Ishikawa (cell line): ENCODE measurements around the gene RIC1.

Experiments
- CEBPB ChIP-seq: IDR thresholded peaks from 2 replicates; pipeline ENCODE4 v1.6.1; 2012
- CREB1 ChIP-seq: IDR thresholded peaks from 2 replicates; pipeline ENCODE4 v1.6.1; 2012; ENCODE audit warnings: low read depth
- EGR1 ChIP-seq: IDR thresholded peaks from 2 replicates; pipeline ENCODE4 v1.6.1; 2012
- EP300 ChIP-seq: IDR thresholded peaks from 2 replicates; pipeline ENCODE4 v1.6.1; 2012; ENCODE audit warnings: borderline replicate concordance
- FOXM1 ChIP-seq: IDR thresholded peaks from 2 replicates; pipeline ENCODE4 v1.6.1; 2012; ENCODE audit warnings: low read depth, borderline replicate concordance
- MAX ChIP-seq: IDR thresholded peaks from 2 replicates; pipeline ENCODE4 v1.6.1; 2012
- NFIC ChIP-seq: IDR thresholded peaks from 2 replicates; pipeline ENCODE4 v1.6.1; 2012
- RAD21 ChIP-seq: IDR thresholded peaks from 2 replicates; pipeline ENCODE4 v1.6.1; 2012; ENCODE audit warnings: low read depth
- REST ChIP-seq: IDR thresholded peaks from 2 replicates; pipeline ENCODE4 v1.6.1; 2012; ENCODE audit warnings: low read depth, mild to moderate bottlenecking
- TAF1 ChIP-seq: IDR thresholded peaks from 2 replicates; pipeline ENCODE4 v1.6.1; 2012; ENCODE audit warnings: low read depth, mild to moderate bottlenecking
- TCF12 ChIP-seq: IDR thresholded peaks from 2 replicates; pipeline ENCODE4 v1.6.1; 2012; ENCODE audit warnings: low read depth
- TEAD4 ChIP-seq: IDR thresholded peaks from 2 replicates; pipeline ENCODE4 v1.6.1; 2012
- USF1 ChIP-seq: IDR thresholded peaks from 2 replicates; pipeline ENCODE4 v1.6.1; 2012
- YY1 ChIP-seq: IDR thresholded peaks from 2 replicates; pipeline ENCODE4 v1.6.1; 2012; ENCODE audit warnings: low read depth
- ZBTB7A ChIP-seq: IDR thresholded peaks from 2 replicates; pipeline ENCODE4 v1.6.1; 2012; ENCODE audit warnings: low read depth

Gene RIC1

GRCh38 chr9:5626727-5627634 is 1.9 kb upstream of the RIC1 start:
- TF ChIP-seq TAF1 (no peak), EGR1 (no peak), TCF12 (no peak), FOXM1 (no peak), TEAD4 (no peak), RAD21 (no peak), USF1 (no peak), NFIC (no peak), REST (no peak), YY1 (no peak), CEBPB (no peak), ZBTB7A (no peak), CREB1 (no peak), MAX (no peak), EP300 (no peak)

- no peak for TF ChIP-seq TAF1
- TF ChIP-seq RAD21: no peak
- TF ChIP-seq EGR1: no peak
- no peak for TF ChIP-seq CEBPB
- no peak for TF ChIP-seq USF1
- no peak for TF ChIP-seq FOXM1
- no peak; the same call in 1 of the 2 replicates for TF ChIP-seq ZBTB7A
- TF ChIP-seq REST: no peak
- TF ChIP-seq TCF12: no peak
- TF ChIP-seq YY1: no peak
- TF ChIP-seq MAX: no peak
- TF ChIP-seq TEAD4: no peak
- no peak for TF ChIP-seq EP300
- no peak for TF ChIP-seq NFIC
- no peak for TF ChIP-seq CREB1
Observed at GRCh38 chr9:5628183-5628529, 751 bp upstream of the RIC1 start.

GRCh38 chr9:5629312-5630080 is 589 bp downstream of the RIC1 start:
- TF ChIP-seq RAD21 (no peak), TCF12 (no peak), EP300 (no peak), MAX (no peak; the same call in 1 of the 2 replicates), NFIC (no peak), TEAD4 (no peak), EGR1 (no peak)

GRCh38 chr9:5630081-5630507 is 1.2 kb downstream of the RIC1 start:
- TF ChIP-seq RAD21: no peak
- TF ChIP-seq CEBPB: no peak
- TF ChIP-seq ZBTB7A: no peak
- no peak for TF ChIP-seq EP300
- no peak; the same call in 1 of the 2 replicates for TF ChIP-seq MAX
- TF ChIP-seq TCF12: no peak
- no peak for TF ChIP-seq EGR1
- no peak for TF ChIP-seq USF1
- no peak for TF ChIP-seq NFIC
- no peak for TF ChIP-seq TEAD4
- no peak for TF ChIP-seq CREB1
- no peak for TF ChIP-seq REST
- no peak for TF ChIP-seq YY1
- TF ChIP-seq FOXM1: no peak
- TF ChIP-seq TAF1: no peak
